ENCODE data around the gene TNFRSF13B. TPM values are rescaled to one million over a fixed set of nuclear protein-coding genes. Genes with fewer than 3 reads are reported as not detected.

TNFRSF13B gene
- total RNA-seq, 1 experiment from 2014 or later: 0.28 TPM

- no peaks in the 10 kb centered on the region for H3K27me3 ChIP-seq (ENCODE audit: insufficient read depth, low read length)
- no peak for TF ChIP-seq CTCF (conservative IDR thresholded peaks at IDR 0.05)
- no peak overlapping the region for H2AK5ac ChIP-seq (ENCODE audit: insufficient read length, low read length)
- H3K23me2 ChIP-seq (ENCODE audit: insufficient read length, low read depth, low read length, poor library complexity, severe bottlenecking): no peaks in the 10 kb centered on the region
- no peaks in the 10 kb centered on the region for H3K9me3 ChIP-seq (ENCODE audit: control insufficient read depth, low read depth, low read length)
- Mint-ChIP-seq H3K27ac (no peak overlapping the region), H3K27me3 (ENCODE audit: low read depth) (no peaks in the 10 kb centered on the region; the same call in none of the 2 replicates), H3K4me3 (no peak overlapping the region), H3K36me3 (ENCODE audit: insufficient read depth in 1 of 3, low read depth in 3 of 3) (no peaks in the 10 kb centered on the region), H3K9me3 (no peaks in the 10 kb centered on the region; a peak in 1 of 5 replicates), H3K4me1 (peaks cover 0 to 9% of the 10 kb centered on the region in 2 experiments; a peak in 3 of 4 replicates)
- H3K23ac ChIP-seq (ENCODE audit: insufficient read length, low read depth, low read length): no peak overlapping the region
- H2BK20ac ChIP-seq (ENCODE audit: low read depth, low read length, poor library complexity, severe bottlenecking): no peak overlapping the region
- no peak overlapping the region for H2BK12ac ChIP-seq (ENCODE audit: insufficient read length, low read depth, low read length)
- no CpG with 5 or more reads among the region's 8 CpGs for WGBS (ENCODE audit: extremely low coverage, insufficient read length, low lambda C conversion rate)
- H3K27ac ChIP-seq (ENCODE audit: insufficient read length, low read depth, low read length): no peak overlapping the region
- DNase-seq: peak; percentile 25
- no peak overlapping the region for H3K14ac ChIP-seq (ENCODE audit: insufficient read depth, low read length)
- H4K8ac ChIP-seq (replicated peaks; ENCODE audit: insufficient read length, low read depth, low read length): no peak overlapping the region
- H3K4me2 ChIP-seq (ENCODE audit: insufficient read depth, insufficient read length, low read length): no peak overlapping the region
- H3K79me1 ChIP-seq (ENCODE audit: insufficient read depth, low read depth, low read length, poor library complexity, severe bottlenecking): no peaks in the 10 kb centered on the region
- H3K56ac ChIP-seq (ENCODE audit: insufficient read length, low read depth, low read length): no peak overlapping the region
- H3K18ac ChIP-seq (ENCODE audit: insufficient read length, low read depth, low read length): no peak overlapping the region
- H2BK120ac ChIP-seq (ENCODE audit: low read depth, low read length, poor library complexity, severe bottlenecking): no peak overlapping the region
- no peaks in the 10 kb centered on the region for H3K4me1 ChIP-seq (ENCODE audit: insufficient read depth, low read length)
- no peak overlapping the region for H3K9ac ChIP-seq (ENCODE audit: extremely low read depth, insufficient read length, low read length)
- H4K5ac ChIP-seq (ENCODE audit: insufficient read length, low read depth, low read length): no peak overlapping the region
- H2BK15ac ChIP-seq (ENCODE audit: low read depth, low read length): no peak overlapping the region
- H4K91ac ChIP-seq (ENCODE audit: insufficient read length, low read depth, low read length): no peak overlapping the region
- H2BK5ac ChIP-seq (ENCODE audit: insufficient read length, low read length): no peak overlapping the region
- H3K4ac ChIP-seq (ENCODE audit: low read depth, low read length): no peak overlapping the region
- H3K79me2 ChIP-seq (ENCODE audit: insufficient read depth, low read length): no peaks in the 10 kb centered on the region
- no peaks in the 10 kb centered on the region for H4K20me1 ChIP-seq (ENCODE audit: control insufficient read depth, insufficient read depth, insufficient read length)
- H3T11ph ChIP-seq (ENCODE audit: low read length): no peak overlapping the region
- no peak overlapping the region for H2AFZ ChIP-seq (ENCODE audit: low read length)
Measured at GRCh38 chr17:16910341-16910740, 61.6 kb downstream of the TNFRSF13B start.

Data from H9 (cell line).